22Rv1 (cell line): ENCODE results near the gene MRGPRX3.
A peak's percentile ranks its signal among the peaks of the same experiment; 100 is the strongest.

Experiments
- H3K27ac ChIP-seq: fragments of 450-650 bp; 2 replicates; pipeline ENCODE4 v1.5.1; 2017
- ZFX ChIP-seq: fragments of 450-650 bp; IDR thresholded peaks from 2 replicates; pipeline ENCODE4 v1.6.1; 2017; ENCODE audit warnings: antibody characterized with exemption, borderline replicate concordance
- TF ChIP-seq, protein P1 (sequence below): fragments of 450-650 bp; IDR thresholded peaks from 2 replicates; pipeline ENCODE4 v1.5.1; 2017; ENCODE audit warnings: mild to moderate bottlenecking

The MRGPRX3 gene

DNA sequence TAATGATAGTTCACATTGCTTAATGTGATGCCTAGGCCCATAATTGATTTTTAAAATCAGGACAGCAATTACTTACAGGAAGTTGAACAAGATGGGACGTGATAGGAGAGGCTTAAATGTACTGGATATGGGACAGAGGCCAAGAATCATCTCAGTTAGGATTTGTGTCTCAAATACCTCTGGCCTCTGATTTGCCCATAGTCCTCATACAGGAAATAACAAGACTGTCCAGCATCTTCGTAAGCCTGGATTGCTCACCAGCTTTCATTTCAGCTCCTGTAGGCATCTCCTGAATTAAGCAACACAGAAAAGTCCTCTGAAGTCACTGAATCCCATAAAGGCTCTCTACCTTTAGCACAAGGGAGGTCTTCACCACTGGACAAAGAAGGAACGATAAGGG lies at the start of gene MRGPRX3:
TSS of gene MRGPRX3 (plus strand) at position 231 of the 400 bp plus-strand sequence. CDS start 4,632 bp downstream, outside the sequence.
- no peak for TF ChIP-seq ZFX
- TF ChIP-seq, protein P1, sequence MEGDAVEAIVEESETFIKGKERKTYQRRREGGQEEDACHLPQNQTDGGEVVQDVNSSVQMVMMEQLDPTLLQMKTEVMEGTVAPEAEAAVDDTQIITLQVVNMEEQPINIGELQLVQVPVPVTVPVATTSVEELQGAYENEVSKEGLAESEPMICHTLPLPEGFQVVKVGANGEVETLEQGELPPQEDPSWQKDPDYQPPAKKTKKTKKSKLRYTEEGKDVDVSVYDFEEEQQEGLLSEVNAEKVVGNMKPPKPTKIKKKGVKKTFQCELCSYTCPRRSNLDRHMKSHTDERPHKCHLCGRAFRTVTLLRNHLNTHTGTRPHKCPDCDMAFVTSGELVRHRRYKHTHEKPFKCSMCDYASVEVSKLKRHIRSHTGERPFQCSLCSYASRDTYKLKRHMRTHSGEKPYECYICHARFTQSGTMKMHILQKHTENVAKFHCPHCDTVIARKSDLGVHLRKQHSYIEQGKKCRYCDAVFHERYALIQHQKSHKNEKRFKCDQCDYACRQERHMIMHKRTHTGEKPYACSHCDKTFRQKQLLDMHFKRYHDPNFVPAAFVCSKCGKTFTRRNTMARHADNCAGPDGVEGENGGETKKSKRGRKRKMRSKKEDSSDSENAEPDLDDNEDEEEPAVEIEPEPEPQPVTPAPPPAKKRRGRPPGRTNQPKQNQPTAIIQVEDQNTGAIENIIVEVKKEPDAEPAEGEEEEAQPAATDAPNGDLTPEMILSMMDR: no peak

DNA sequence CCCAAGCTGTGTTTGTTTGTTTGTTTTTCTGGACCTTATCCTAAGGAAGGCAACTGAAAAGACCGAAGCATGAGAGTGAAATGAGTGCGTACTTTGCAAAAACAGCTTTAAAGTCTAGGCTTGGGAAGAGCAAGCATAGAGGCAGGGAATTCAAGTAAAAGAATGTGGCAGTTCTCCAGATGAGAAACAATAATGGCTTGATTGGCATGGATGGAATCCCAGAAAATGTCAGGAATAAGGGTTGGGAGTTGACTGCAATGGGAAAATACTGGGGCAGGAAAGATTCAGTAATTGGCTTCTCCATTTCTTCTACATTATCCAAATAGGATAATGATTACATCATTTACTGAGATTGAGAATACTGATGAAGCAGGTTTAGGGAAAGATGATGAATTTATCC lies 44.0 kb upstream of the MRGPRX3 start:
- no peak for TF ChIP-seq ZFX
- TF ChIP-seq, protein P1: no peak
- H3K27ac ChIP-seq: no peak overlapping the region

More for the DNA sequence above, at the start of gene MRGPRX3:
- H3K27ac ChIP-seq: no peak within 1 kb of the TSS

DNA sequence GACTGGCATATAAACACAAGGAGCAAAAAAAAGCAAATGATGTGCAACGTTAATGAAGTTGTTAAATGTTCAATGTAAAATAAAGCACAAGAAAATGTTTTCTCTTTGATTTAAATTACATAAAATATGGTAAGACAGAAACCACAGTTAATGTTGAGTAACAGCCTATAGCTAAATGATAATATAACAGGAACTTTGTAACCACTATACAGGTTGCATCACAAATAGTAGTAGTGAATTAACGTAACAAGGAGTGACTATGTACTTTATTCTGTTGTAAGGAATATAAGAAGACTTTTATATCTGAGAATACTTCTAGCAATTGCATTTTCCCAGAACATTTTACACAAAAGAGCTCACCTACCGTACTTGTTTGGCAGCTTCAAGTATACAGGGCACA lies 43.4 kb upstream of the MRGPRX3 start:
- H3K27ac ChIP-seq: no peak overlapping the region
- TF ChIP-seq, protein P1: no peak

DNA sequence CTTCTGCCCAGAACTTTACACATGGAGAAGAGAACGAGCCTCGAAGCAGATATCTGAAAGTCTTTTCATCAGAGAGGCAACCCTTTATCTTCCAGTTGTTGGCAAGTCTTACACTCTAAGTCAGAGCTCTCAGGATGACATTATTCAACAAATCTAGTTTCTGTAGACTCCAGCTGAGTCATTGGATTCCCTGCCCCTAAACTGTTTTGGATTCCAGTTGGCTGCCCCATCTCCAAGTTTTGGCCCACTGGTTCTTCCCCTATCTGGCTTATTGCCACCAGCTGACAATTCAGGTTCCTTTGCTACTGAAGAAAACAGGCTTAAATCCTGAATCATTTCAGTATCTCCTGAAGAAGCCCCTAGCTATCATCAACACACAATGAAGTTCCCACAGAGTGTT lies 40.6 kb upstream of the MRGPRX3 start:
- TF ChIP-seq ZFX: no peak
- TF ChIP-seq, protein P1: no peak
- H3K27ac ChIP-seq: no peak overlapping the region

DNA sequence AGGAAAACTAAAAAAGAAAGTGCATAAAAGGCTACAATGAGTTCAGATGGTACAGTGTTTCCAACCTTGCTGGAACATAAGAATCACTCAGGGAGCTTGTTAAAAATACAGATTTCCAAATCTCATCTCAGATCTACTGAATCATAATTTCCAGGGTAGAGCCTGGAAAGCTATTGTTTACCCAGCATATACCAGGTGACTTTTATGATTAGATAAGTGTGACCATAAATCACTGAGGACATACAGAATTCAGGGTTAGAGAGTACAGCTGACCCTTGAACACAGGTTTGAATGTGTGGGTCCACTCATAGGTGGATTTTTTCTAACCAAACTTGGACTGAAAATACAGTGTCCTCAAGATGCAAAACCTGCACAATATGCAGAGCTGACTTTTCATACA lies 38.4 kb upstream of the MRGPRX3 start:
- no peak for TF ChIP-seq ZFX
- TF ChIP-seq, protein P1: no peak
- H3K27ac ChIP-seq: no peak overlapping the region

DNA sequence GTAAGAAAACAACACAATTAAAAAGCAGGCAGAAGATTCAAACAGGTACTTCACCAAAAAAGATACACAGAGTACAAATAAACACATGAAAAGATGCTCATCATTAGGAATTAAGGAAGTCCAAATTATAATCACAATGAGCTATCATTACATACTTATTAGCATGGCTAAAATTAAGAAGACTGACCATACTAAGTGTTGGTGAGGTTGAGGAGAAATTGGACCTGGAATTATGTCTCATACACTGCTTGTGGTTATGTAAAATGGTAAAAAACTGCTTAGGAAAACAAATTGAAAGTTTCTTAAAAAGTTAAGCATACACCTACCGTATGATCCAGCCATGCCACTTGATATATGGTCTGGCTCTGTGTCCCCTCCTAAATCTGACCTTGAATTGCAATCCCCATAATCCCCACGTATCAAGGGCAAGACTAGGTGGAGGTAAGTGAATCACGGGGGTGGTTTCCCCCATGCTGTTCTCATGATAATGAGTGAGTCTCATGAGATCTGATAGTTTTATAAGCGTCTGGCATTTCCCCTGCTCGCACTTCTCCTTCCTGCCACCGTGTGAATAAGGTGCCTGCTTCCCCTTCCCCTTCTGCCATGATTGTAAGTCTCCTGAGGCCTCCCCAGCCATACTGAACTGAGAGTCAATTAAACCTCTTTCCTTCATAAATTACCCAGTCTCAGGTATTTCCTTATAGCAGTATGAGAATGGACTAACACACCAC lies 31.3 kb upstream of the MRGPRX3 start:
- TF ChIP-seq, protein P1: no peak
- TF ChIP-seq ZFX: no peak
- no peak overlapping the region for H3K27ac ChIP-seq

DNA sequence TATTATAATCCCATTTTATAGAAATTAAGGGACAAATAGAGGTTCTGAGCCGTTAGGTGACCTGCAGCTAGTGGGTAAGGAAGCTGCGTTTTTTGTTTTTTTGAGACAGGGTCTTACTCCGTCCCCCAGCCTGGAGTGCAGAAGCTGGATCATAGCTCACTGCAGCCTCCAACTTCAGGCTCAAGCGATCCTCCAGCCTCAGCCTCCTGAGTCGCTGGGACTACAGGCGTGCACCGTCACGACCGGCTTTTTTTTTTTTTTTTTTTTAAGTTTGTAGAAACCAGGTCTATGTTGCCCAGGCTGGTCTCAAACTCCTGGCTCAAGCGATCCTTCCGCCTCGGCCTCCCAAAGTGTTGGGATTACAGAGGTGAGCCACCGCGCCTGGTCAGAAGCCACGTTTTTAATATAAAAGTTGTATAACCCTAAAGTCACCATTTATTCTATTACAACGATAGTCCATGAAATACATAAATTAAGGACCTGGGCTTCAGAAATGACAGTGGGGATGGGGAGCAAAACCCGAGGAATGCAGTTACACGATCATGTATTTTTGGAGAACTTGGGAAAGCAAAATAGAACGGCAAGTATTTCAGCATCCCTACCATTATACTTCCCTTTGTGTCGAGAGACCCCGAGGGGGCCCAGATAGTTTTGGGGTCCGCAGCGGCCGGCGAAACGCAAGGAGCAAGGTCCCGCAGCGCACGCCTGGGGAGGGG lies 27.1 kb upstream of the MRGPRX3 start:
- H3K27ac ChIP-seq: peak overlapping the region; percentile 46
- no peak for TF ChIP-seq ZFX
